Erythroblast (primary cell): ENCODE results near the gene SCLT1.

Experiments used
- GATA1 ChIP-seq: IDR thresholded peaks from 2 replicates; pipeline ENCODE4 v1.6.1; 2011; ENCODE audit warnings: low read depth, mild to moderate bottlenecking, control low read depth, low read length, moderate library complexity
- POLR2A ChIP-seq: IDR thresholded peaks from 2 replicates; pipeline ENCODE4 v1.6.1; 2011; ENCODE audit warnings: mild to moderate bottlenecking, low read length

DNA sequence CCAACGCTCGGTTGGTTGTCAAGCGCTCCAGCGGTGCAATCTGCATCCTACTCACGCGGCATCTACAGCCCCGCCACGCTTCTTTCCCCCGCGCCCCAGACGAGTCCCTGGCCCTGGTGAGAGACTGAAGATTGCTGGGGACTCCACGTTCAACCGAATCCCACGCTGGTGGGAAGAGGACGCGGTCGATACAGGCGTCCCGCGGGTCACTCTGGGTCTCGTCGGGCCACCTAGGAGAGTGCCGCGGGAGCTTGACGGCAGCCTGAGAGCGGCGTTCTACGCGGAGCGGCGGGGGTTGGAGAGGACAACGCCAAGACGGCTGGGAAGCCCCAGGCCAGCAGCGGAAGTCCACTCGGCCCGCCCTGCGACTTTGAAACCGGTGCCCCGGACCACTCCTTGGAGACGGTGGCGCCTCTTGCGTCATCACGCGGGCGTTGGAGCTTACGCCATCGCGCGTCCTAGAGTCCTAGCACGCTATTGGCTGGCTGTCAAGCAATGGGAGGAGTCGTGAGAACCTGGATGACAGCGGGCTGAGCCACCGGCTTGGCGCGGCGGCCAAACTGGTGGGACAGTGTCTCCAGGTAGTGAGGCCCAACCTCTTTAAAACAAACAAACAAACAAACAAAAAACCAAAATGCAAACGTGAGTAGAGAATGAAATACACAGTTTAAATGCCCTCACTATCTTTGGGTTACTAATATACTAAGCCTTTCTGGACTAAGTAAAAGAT, at the start of gene SCLT1:
- TF ChIP-seq POLR2A (peak; percentile 99), GATA1 (no peak)
